HEK293T (cell line): ENCODE results near the gene ATP1A2.

Experiments
- BHLHE40 ChIP-seq: fragments of 450-650 bp; IDR thresholded peaks from 2 replicates; pipeline ENCODE4 v1.6.1; 2016; ENCODE audit warnings: mild to moderate bottlenecking, moderate library complexity, borderline replicate concordance
- CTBP1 ChIP-seq: fragments of 450-650 bp; IDR thresholded peaks from 2 replicates; pipeline ENCODE4 v1.6.1; 2016; ENCODE audit warnings: borderline replicate concordance
- ELF4 ChIP-seq: fragments of 450-650 bp; IDR thresholded peaks from 2 replicates; pipeline ENCODE4 v1.6.1; 2017; ENCODE audit warnings: antibody characterized with exemption
- FOXK2 ChIP-seq: fragments of 450-650 bp; IDR thresholded peaks from 2 replicates; pipeline ENCODE4 v1.6.1; 2016; ENCODE audit warnings: mild to moderate bottlenecking
- FOXM1 ChIP-seq: fragments of 450-650 bp; IDR thresholded peaks from 2 replicates; pipeline ENCODE4 v1.6.1; 2017; ENCODE audit warnings: mild to moderate bottlenecking, borderline replicate concordance
- HDGF ChIP-seq: fragments of 450-650 bp; IDR thresholded peaks from 2 replicates; pipeline ENCODE4 v1.6.1; 2017; ENCODE audit warnings: antibody characterized with exemption, borderline replicate concordance
- LEF1 ChIP-seq: fragments of 450-650 bp; IDR thresholded peaks from 2 replicates; pipeline ENCODE4 v1.6.1; 2017; ENCODE audit warnings: mild to moderate bottlenecking, borderline replicate concordance
- SP1 ChIP-seq: fragments of 450-650 bp; IDR thresholded peaks from 2 replicates; pipeline ENCODE4 v1.6.1; 2017
- TARDBP ChIP-seq: fragments of 450-650 bp; IDR thresholded peaks from 2 replicates; pipeline ENCODE4 v1.6.1; 2016

DNA sequence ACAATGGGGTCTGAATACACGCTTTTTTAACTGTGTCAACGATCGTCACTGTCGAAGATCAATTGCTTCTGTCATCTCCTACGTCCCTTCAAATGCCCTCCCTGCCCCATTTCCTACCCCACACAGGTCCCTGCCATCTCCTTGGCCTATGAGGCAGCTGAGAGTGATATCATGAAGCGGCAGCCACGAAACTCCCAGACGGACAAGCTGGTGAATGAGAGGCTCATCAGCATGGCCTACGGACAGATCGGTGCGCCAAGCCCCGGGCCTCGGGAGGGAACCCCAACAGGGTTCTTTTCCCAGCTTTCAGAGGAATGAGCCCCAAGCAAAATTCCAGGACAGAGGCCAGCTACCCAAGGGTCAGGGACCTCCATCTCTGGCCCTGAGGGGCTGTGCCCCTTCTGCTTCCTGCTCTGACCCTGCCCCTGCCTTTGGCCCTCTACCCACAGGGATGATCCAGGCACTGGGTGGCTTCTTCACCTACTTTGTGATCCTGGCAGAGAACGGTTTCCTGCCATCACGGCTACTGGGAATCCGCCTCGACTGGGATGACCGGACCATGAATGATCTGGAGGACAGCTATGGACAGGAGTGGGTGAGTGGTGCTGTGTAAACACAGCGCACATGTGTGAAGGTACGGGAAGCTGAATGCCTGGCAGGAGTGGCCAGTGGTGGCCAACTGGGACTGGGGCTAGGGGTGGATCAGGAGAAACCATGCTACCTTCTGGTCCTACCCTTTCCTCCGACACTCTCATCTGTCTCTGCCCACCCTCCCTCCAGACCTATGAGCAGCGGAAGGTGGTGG, 20.8 kb downstream of the ATP1A2 start:
- no peak for TF ChIP-seq LEF1
- no peak for TF ChIP-seq ELF4
- no peak for TF ChIP-seq FOXM1
- no peak for TF ChIP-seq TARDBP
- TF ChIP-seq SP1, result no peak
- no peak for TF ChIP-seq CTBP1
- no peak for TF ChIP-seq FOXK2
- no peak for TF ChIP-seq HDGF
- no peak for TF ChIP-seq BHLHE40
